GM20000 (cell line): ENCODE results near the gene FGD6.
"Not testable (repeated sequence)": the region's sequence is repeated elsewhere in the genome, so short reads cannot be mapped to it uniquely, and the experiment has no call there.

Source experiments
- DNase-seq: peaks from one replicate; pipeline ENCODE4 v3.0.0; 2012; ENCODE audit warnings: low spot score
- TF ChIP-seq, protein P1 (sequence below): IDR thresholded peaks from 2 replicates; pipeline ENCODE4 v1.5.1; 2012; ENCODE audit warnings: mild to moderate bottlenecking, control low read depth; ENCODE audit errors: extremely low read depth, missing control alignments

The FGD6 gene

DNA sequence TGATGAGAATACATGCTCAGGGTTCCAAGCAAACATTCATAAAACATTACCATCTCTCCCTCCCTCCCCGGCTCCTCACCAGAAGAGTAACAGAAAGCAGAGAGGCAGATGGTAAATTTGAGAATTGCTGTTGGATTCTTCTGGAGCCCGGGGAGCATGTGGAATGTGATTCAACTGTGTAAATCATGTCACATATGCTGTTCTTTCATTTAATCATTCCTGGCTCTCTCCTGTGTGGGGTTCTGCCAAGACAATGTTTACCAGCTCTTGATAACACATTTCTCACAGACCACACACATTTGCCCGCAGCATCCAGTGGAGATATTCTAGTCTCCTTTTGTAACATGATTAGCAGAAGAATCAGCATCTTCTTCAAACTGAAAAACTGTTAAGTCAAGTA is 120.4 kb downstream of the FGD6 start:
- TF ChIP-seq, protein P1, sequence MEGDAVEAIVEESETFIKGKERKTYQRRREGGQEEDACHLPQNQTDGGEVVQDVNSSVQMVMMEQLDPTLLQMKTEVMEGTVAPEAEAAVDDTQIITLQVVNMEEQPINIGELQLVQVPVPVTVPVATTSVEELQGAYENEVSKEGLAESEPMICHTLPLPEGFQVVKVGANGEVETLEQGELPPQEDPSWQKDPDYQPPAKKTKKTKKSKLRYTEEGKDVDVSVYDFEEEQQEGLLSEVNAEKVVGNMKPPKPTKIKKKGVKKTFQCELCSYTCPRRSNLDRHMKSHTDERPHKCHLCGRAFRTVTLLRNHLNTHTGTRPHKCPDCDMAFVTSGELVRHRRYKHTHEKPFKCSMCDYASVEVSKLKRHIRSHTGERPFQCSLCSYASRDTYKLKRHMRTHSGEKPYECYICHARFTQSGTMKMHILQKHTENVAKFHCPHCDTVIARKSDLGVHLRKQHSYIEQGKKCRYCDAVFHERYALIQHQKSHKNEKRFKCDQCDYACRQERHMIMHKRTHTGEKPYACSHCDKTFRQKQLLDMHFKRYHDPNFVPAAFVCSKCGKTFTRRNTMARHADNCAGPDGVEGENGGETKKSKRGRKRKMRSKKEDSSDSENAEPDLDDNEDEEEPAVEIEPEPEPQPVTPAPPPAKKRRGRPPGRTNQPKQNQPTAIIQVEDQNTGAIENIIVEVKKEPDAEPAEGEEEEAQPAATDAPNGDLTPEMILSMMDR: no peak
- no peak for DNase-seq

DNA sequence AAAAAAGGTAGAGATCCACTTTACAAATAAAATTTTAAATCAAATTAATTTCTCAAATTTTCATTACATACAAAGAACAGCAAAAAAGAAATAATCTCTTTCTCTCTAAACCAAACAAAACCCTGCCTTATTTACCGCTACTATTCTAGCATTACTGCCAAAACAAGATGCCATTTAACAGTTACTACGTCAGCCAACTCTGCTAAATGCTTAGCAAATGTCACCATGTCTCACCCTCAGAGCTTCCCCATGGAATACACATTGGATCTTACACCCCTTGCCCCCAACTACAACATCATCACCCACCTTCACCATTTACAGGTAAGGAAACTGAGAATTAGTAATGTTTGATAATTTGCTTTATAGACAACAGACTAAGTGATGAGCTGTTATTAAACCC is 120.9 kb downstream of the FGD6 start:
- DNase-seq: no peak
- TF ChIP-seq, protein P1: no peak

DNA sequence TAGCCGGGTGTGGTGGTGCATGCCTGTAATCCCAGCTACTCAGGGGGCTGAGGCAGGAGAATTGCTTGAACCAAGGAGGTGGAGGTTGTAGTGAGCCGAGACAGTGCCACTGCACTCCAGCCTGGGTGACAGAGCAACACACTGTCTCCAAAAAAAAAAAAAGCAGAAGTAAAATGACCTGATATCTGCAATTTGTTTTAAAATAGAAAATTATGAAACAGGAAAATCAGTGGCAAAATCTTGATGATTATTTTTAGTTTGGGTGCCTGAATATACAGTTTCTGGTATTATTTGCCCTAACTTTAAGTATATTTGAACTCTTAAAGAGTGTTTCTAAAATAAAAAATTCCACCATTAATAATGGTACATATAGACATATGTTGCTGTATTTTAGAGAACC is 121.4 kb downstream of the FGD6 start:
- not testable (repeated sequence) for DNase-seq

DNA sequence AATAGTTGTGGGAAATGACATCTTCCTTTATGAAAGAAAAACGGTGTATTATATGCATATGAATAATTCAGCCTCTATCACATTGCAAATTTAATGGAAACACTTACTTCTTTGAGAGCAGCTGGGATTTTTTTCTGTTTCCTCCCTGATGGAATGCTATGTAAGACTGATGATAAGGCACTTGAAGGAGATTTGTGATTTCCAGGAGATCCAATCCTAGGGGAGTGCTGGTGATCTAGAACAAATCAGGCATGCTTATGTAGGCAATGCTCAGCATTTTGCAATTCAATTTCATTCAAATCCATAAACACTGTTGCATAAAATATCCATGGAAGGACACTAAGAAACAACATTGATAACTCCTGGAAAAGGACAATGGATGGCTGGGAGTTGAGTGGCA is 127.8 kb downstream of the FGD6 start:
- TF ChIP-seq, protein P1: no peak
- no peak for DNase-seq

DNA sequence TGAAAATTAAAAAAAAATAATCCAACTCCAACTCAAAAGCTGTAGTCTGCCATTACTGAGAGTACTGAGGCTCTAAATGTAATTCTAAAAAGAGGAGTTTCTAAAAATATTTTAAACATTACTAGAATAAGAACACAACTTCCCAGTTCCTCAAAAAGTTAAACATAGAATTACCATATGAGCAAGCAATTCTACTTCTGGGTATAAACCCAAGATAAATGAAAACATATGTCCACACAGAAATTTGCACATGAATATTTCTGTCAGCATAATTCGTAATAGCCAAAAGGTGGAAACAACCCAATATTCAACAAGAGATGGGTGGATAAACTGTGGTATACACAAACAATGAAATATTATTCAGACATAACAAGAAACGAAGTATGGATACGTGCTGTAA is 128.9 kb downstream of the FGD6 start:
- TF ChIP-seq, protein P1: no peak
- no peak for DNase-seq

DNA sequence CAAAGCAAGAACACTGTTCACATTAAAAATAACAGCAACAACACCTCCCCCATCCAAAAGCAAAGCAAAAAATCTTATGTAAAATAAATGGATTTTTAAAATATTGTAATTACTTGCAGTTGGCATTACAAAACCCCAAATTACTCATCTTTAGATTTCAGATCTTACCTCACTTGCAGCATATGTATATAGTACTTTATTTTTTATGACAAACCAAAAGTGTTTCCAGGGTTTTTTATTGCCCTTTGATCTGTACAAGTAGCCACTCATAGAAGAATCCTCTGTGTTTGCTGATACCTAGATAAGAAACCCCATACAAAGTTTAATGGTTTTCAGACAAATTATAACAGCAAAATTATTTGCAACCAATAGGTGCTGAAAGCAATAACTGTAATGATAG is 131.7 kb downstream of the FGD6 start:
- no peak for DNase-seq
- TF ChIP-seq, protein P1: no peak

DNA sequence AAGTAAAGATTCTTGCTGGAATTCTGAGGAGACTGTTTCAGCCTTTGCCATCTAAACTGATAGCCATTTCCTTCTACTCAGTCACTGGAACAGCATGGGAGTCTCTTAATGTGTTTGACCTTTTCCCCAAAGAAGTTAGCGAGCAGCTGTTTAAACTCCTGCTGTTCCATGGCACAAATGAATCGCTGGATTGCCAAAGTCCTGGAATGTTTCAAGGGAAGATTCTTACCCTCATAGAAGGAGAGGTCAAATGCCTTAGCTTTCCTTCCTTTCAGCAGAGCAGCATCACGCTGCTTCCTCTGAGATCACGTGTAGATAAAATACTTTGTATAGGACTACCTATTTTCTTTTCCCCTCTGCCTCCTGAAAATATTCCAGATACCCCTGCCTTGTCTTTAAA is 133.3 kb downstream of the FGD6 start:
- DNase-seq: no peak
- TF ChIP-seq, protein P1: no peak

DNA sequence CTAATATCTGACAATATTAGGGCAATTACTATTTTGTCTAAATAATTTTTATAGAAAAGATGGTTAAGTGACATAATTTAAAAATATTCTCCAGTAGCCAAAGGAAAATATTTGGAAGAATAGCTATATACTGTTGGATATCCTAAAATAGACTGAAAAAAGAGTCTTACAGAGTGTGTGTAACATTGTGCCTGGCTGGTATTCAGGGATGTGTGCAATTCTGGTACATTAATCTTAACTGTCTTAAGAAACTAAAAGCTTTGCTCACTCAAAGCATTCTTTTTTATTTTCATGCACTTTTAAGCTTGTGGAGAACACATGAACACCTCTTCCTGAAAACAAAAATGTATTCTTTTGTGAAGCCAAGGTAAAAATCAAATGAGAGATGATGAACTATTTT is 133.8 kb downstream of the FGD6 start:
- TF ChIP-seq, protein P1: no peak
- no peak for DNase-seq
